Measurements from ENCODE around the gene HSD3B7. TPM values are rescaled to one million over a fixed set of nuclear protein-coding genes. Genes with fewer than 3 reads are reported as not detected.

HSD3B7 gene
- total and polyA plus RNA-seq, 10 of the 15 experiments (the other 5 are each of a cell fraction or from before 2014, with no cell fraction given) = 0.18 to 1.8 (median 0.48) TPM; not detected in 1

DNA sequence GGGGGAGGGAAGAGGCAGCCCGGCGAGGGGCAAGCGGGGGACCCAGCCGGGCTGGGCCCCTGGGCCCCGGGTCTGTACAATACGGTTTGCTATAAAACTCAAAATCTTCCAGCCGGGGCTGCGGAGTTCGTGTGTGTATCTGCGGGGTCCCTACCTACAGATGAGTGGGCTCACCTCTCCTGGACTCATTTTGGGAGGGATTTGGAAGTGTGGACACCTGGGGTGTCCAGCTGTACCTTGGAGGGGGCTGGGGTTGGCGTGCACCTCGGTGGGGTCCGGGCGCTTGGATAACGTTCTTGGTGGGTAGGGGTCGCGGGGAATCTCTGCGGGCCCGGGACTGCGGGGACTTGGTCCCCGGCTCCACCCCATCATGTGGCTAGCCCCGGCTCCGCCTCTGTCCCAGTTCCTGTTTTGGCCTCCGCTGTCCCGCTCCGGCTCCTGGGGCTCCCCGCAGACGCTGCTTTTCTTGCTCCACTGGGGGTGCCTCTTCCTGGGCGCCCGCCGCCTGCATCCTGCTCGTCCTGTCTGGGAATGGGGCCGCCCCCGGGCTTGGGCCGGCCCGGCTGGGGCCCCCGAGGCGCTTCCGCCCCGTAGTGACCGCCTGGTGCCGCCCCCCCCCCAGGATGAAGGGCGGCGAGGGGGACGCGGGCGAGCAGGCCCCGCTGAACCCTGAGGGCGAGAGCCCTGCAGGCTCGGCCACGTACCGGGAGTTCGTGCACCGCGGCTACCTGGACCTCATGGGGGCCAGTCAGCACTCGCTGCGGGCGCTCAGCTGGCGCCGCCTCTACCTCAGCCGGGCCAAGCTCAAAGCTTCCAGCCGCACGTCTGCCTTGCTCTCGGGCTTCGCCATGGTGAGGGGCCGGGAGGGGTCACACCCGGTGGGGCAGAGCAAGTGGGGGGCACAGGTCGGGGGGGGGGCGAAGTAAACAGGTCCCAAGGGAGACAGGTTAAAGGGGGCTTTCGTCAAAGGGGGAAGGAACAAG, 36.0 kb upstream of the HSD3B7 start, which contains the start of gene ORAI3 (continued):
- peak; percentile 64 for TF ChIP-seq ZNF687 (IDR thresholded peaks at IDR 0.05)
- TF ChIP-seq SUZ12 (IDR thresholded peaks at IDR 0.05; ENCODE audit: unreplicated experiment) = no peak
- no peak for TF ChIP-seq NBN (IDR thresholded peaks at IDR 0.05)
- no peak for TF ChIP-seq KLF5 (IDR thresholded peaks at IDR 0.05; ENCODE audit: partially characterized antibody)
- no peak for TF ChIP-seq FOS (IDR thresholded peaks at IDR 0.05; ENCODE audit: borderline replicate concordance, extremely low read depth, insufficient read length)
- TF ChIP-seq TAF1 (IDR thresholded peaks at IDR 0.05; ENCODE audit: borderline replicate concordance, low read depth, low read length) = peak; percentile 48; the same call in 1 of the 2 replicates
- no peak for TF ChIP-seq BHLHE40 (IDR thresholded peaks at IDR 0.05; ENCODE audit: borderline replicate concordance in 1 of 2, low read depth in 2 of 2, low read length in 1 of 2)
- TF ChIP-seq NR2C1 (IDR thresholded peaks at IDR 0.05) = no peak
- TF ChIP-seq FOXM1 (IDR thresholded peaks at IDR 0.05; ENCODE audit: low read depth, low read length) = no peak
- peak; percentile 67 for TF ChIP-seq USF1 (IDR thresholded peaks at IDR 0.05; ENCODE audit: borderline replicate concordance, extremely low read length, insufficient read depth, low read depth, low read length)
- TF ChIP-seq, protein P1, sequence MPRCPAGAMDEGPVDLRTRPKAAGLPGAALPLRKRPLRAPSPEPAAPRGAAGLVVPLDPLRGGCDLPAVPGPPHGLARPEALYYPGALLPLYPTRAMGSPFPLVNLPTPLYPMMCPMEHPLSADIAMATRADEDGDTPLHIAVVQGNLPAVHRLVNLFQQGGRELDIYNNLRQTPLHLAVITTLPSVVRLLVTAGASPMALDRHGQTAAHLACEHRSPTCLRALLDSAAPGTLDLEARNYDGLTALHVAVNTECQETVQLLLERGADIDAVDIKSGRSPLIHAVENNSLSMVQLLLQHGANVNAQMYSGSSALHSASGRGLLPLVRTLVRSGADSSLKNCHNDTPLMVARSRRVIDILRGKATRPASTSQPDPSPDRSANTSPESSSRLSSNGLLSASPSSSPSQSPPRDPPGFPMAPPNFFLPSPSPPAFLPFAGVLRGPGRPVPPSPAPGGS (IDR thresholded peaks at IDR 0.05; ENCODE audit: borderline replicate concordance, insufficient read depth, low read depth, low read length, poor library complexity, severe bottlenecking) = peak; percentile 10
- no peak for TF ChIP-seq HDAC2 (IDR thresholded peaks at IDR 0.05)
- TF ChIP-seq TCF7 (IDR thresholded peaks at IDR 0.05; ENCODE audit: borderline replicate concordance) = no peak
- no peak for TF ChIP-seq TCF12 (IDR thresholded peaks at IDR 0.05; ENCODE audit: low read depth, low read length)
- no peak for TF ChIP-seq MEF2B (IDR thresholded peaks at IDR 0.05; ENCODE audit: partially characterized antibody, poor library complexity, severe bottlenecking)
- TF ChIP-seq JUND (IDR thresholded peaks at IDR 0.05; ENCODE audit: low read depth, low read length) = no peak
- TF ChIP-seq ATF7 (IDR thresholded peaks at IDR 0.05; ENCODE audit: low read depth) = 0 out of 2 replicates have a peak, but pooled peaks have one; percentile 14
- TF ChIP-seq ZNF592 (IDR thresholded peaks at IDR 0.05) = 0 out of 2 replicates have a peak, but pooled peaks have one; percentile 8
